ENCODE results near the gene ZKSCAN8. TPM values are rescaled to one million over a fixed set of nuclear protein-coding genes. Genes with fewer than 3 reads are reported as not detected.

The ZKSCAN8 gene
- total RNA-seq, 1 experiment from 2014 or later: 20.7 TPM

DNA sequence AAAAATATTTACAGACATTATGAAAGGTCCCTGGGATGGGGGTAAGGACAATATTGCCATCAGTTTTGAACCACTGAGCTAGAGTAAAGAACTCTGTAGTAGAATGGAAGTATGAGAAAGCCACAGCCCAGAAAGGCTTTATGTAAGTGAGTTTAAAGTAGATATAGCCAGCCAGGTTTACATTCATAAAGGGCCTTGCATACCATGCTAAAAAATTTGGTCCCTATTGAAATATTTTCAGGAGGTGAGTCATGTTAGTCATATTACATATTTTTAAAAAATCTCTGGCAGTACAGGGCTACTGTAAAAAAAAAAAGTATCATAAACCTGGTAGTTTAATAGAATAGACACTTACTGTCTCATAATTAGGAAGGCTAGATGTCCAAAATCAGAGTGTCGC, 3.5 kb downstream of the ZKSCAN8 start:
- CTCF ChIA-PET: no interaction called here
- DNase-seq (ENCODE audit: low read depth, low spot score): no peak
- POLR2A ChIA-PET: no interaction called here
- H4K20me1 ChIP-seq (ENCODE audit: insufficient read depth): no peaks in the 10 kb centered on the region
- H3K4me3 ChIP-seq (replicated peaks in 1 of 2; ENCODE audit: low read depth in 1 of 2, low read length in 2 of 2): no peak overlapping the region
- no peak overlapping the region for H2AFZ ChIP-seq (ENCODE audit: low read depth, low read length, poor library complexity, severe bottlenecking)
- peaks cover 32 to 41% of the 10 kb centered on the region in 2 experiments; a peak in 3 of 4 replicates for H3K36me3 ChIP-seq (ENCODE audit: control insufficient read depth in 1 of 2, insufficient read depth in 2 of 2, low read length in 2 of 2)
- TF ChIP-seq ATF3 (IDR thresholded peaks at IDR 0.05) (no peak), POLR2AphosphoS5 (IDR thresholded peaks at IDR 0.05; ENCODE audit: low read depth, low read length) (no peak), FOSL1 (IDR thresholded peaks at IDR 0.05; ENCODE audit: low read depth) (no peak), RAD21 (IDR thresholded peaks at IDR 0.05; ENCODE audit: low read depth) (no peak), EZH2phosphoT487 (IDR thresholded peaks at IDR 0.05; ENCODE audit: borderline replicate concordance) (no peak), ZFX (IDR thresholded peaks at IDR 0.05) (no peak), ZNF274 (IDR thresholded peaks at IDR 0.05; ENCODE audit: low read depth, low read length) (no peak), EZH2 (IDR thresholded peaks at IDR 0.05) (no peak), CBX3 (IDR thresholded peaks at IDR 0.05; ENCODE audit: low read depth) (no peak)
- TF ChIP-seq, protein P1, sequence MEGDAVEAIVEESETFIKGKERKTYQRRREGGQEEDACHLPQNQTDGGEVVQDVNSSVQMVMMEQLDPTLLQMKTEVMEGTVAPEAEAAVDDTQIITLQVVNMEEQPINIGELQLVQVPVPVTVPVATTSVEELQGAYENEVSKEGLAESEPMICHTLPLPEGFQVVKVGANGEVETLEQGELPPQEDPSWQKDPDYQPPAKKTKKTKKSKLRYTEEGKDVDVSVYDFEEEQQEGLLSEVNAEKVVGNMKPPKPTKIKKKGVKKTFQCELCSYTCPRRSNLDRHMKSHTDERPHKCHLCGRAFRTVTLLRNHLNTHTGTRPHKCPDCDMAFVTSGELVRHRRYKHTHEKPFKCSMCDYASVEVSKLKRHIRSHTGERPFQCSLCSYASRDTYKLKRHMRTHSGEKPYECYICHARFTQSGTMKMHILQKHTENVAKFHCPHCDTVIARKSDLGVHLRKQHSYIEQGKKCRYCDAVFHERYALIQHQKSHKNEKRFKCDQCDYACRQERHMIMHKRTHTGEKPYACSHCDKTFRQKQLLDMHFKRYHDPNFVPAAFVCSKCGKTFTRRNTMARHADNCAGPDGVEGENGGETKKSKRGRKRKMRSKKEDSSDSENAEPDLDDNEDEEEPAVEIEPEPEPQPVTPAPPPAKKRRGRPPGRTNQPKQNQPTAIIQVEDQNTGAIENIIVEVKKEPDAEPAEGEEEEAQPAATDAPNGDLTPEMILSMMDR (IDR thresholded peaks at IDR 0.05 in 2 of 3, conservative IDR thresholded peaks at IDR 0.05 in 1 of 3; ENCODE audit: borderline replicate concordance in 1 of 3, insufficient read depth in 1 of 3, low read depth in 2 of 3, low read length in 2 of 3): no peak
- no peak overlapping the region for H3K27ac ChIP-seq (ENCODE audit: low read depth, low read length)
- H3K4me1 ChIP-seq (ENCODE audit: control insufficient read depth in 1 of 2, insufficient read depth in 2 of 2, low read length in 2 of 2): peaks cover 4 to 11% of the 10 kb centered on the region in 2 experiments; a peak in 2 of 4 replicates
- H3K79me2 ChIP-seq (ENCODE audit: insufficient read depth, low read length): peaks cover 62% of the 10 kb centered on the region
- no TSS peak for BruUV-seq (replicated peaks)
- RAD21 ChIA-PET (ENCODE audit: low non-redundant PET in 1 of 2, low total read pairs in 2 of 2, uncharacterized antibody in 2 of 2, unreplicated experiment in 2 of 2): no interaction called here
- H3K9me3 ChIP-seq (ENCODE audit: control insufficient read depth in 1 of 2, insufficient read depth in 1 of 2, low read depth in 1 of 2, low read length in 2 of 2): no peaks in the 10 kb centered on the region
- intact Hi-C loops (cut with micrococcal nuclease): no loop called here
- no peak overlapping the region for H3K4me2 ChIP-seq (ENCODE audit: low read length)
- ATAC-seq: no peak
- no peaks in the 10 kb centered on the region for H3K27me3 ChIP-seq (ENCODE audit: insufficient read depth, low read length)
- no peaks in the 10 kb centered on the region for H3K9me2 ChIP-seq (ENCODE audit: insufficient read depth)
- H3K9ac ChIP-seq (ENCODE audit: low read length): no peak overlapping the region

Measured in HCT116 (cell line).